Kidney glomerular epithelial cell (primary cell): ENCODE data around the gene C19orf53.
"Not testable (repeated sequence)": the region's sequence is repeated elsewhere in the genome, so short reads cannot be mapped to it uniquely, and the experiment has no call there.

Source experiments
- DNase-seq: peaks from one replicate; lab custom pipeline; 2025; lab: John Stamatoyannopoulos, UW

C19orf53 gene

GRCh38 chr19:13774217-13775191 lies at the start of gene C19orf53:
C19orf53 (plus strand) TSS chr19:13774456; CDS start chr19:13774478, 22 bp downstream.
- peak; percentile 95 for DNase-seq

GRCh38 chr19:13726323-13726722 lies 47.9 kb upstream of the C19orf53 start:
- no peak for DNase-seq

- no peak for DNase-seq
These were observed 46.5 kb upstream of the C19orf53 start for GRCh38 chr19:13727798-13728197.

GRCh38 chr19:13729859-13730258 lies 44.4 kb upstream of the C19orf53 start:
- no peak for DNase-seq

GRCh38 chr19:13731147-13731964 lies 42.9 kb upstream of the C19orf53 start:
- DNase-seq = peak; percentile 97

- DNase-seq = no peak
These were observed 41.9 kb upstream of the C19orf53 start for GRCh38 chr19:13732337-13732736.

GRCh38 chr19:13734751-13735150 lies 39.5 kb upstream of the C19orf53 start:
- no peak for DNase-seq

GRCh38 chr19:13738073-13738472 lies 36.2 kb upstream of the C19orf53 start:
- DNase-seq = no peak

- no peak for DNase-seq
These were observed 32.4 kb upstream of the C19orf53 start for GRCh38 chr19:13741893-13742292.

- DNase-seq = no peak
These were observed 31.5 kb upstream of the C19orf53 start for GRCh38 chr19:13742756-13743155.

GRCh38 chr19:13744174-13744573 lies 30.1 kb upstream of the C19orf53 start:
- DNase-seq = no peak

GRCh38 chr19:13747098-13747453 lies 27.2 kb upstream of the C19orf53 start:
- no peak for DNase-seq

GRCh38 chr19:13748169-13748828 lies 26.0 kb upstream of the C19orf53 start:
- DNase-seq = no peak

- DNase-seq = no peak
These were observed 22.8 kb upstream of the C19orf53 start for GRCh38 chr19:13751436-13751835.

GRCh38 chr19:13753622-13754021 lies 20.6 kb upstream of the C19orf53 start:
- DNase-seq = not testable (repeated sequence)

GRCh38 chr19:13756210-13756609 lies 18.0 kb upstream of the C19orf53 start:
- no peak for DNase-seq

GRCh38 chr19:13757805-13758772 lies 16.2 kb upstream of the C19orf53 start:
- DNase-seq = no peak

GRCh38 chr19:13758795-13759194 lies 15.5 kb upstream of the C19orf53 start:
- no peak for DNase-seq

GRCh38 chr19:13761423-13761822 lies 12.8 kb upstream of the C19orf53 start:
- no peak for DNase-seq

- DNase-seq = no peak
These were observed 11.5 kb upstream of the C19orf53 start for GRCh38 chr19:13762635-13763235.

- DNase-seq = no peak
These were observed 11.0 kb upstream of the C19orf53 start for GRCh38 chr19:13763265-13763664.
